Liver (tissue), 3 donors: ENCODE measurements around the gene HCFC1.

ENCODE experiments used
- ATF3 ChIP-seq: IDR thresholded peaks from 2 replicates; pipeline ENCODE4 v1.6.1; 2016; ENCODE audit warnings: antibody characterized with exemption
- CTCF ChIP-seq: fragments of 150-350 bp; IDR thresholded peaks from 2 replicates; pipeline ENCODE4 v1.5.1; 2017; ENCODE audit warnings: improper control_type of control experiment, low read depth, low read length; ENCODE audit not compliant: missing input control
- EGR1 ChIP-seq, 2 donors: IDR thresholded peaks; 2 replicates each; pipeline ENCODE4 v1.6.1; 2016 to 2018; ENCODE audit warnings: antibody characterized with exemption in 2 of 2, low read depth in 2 of 2
- FOXA1 ChIP-seq: IDR thresholded peaks from 2 replicates; pipeline ENCODE4 v1.6.1; 2016; ENCODE audit warnings: antibody characterized with exemption
- GABPA ChIP-seq, 2 donors: IDR thresholded peaks in 1 of 2; conservative IDR thresholded peaks in 1 of 2; 2 replicates each; pipeline ENCODE4 v1.6.1; 2016; ENCODE audit warnings: antibody characterized with exemption in 2 of 2, mild to moderate bottlenecking in 1 of 2, moderate library complexity in 1 of 2
- JUND ChIP-seq, 2 donors: IDR thresholded peaks; 2 replicates each; pipeline ENCODE4 v1.6.1; 2016; ENCODE audit warnings: antibody characterized with exemption in 2 of 2
- MAX ChIP-seq: IDR thresholded peaks from 2 replicates; pipeline ENCODE4 v1.6.1; 2016; ENCODE audit warnings: antibody characterized with exemption
- RAD21 ChIP-seq, 2 donors: IDR thresholded peaks; 2 replicates each; pipeline ENCODE4 v1.6.1; 2016; ENCODE audit warnings: antibody characterized with exemption in 2 of 2, mild to moderate bottlenecking in 2 of 2
- REST ChIP-seq: IDR thresholded peaks from 2 replicates; pipeline ENCODE4 v1.6.1; 2016; ENCODE audit warnings: antibody characterized with exemption, mild to moderate bottlenecking
- RXRA ChIP-seq, 2 donors: IDR thresholded peaks; 2 replicates each; pipeline ENCODE4 v1.6.1; 2017 to 2018; ENCODE audit warnings: antibody characterized with exemption in 2 of 2, mild to moderate bottlenecking in 1 of 2
- SP1 ChIP-seq: IDR thresholded peaks from 2 replicates; pipeline ENCODE4 v1.6.1; 2018; ENCODE audit warnings: antibody characterized with exemption, mild to moderate bottlenecking
- TAF1 ChIP-seq: conservative IDR thresholded peaks from 2 replicates; pipeline ENCODE4 v1.6.1; 2016; ENCODE audit warnings: antibody characterized with exemption, mild to moderate bottlenecking
- YY1 ChIP-seq: IDR thresholded peaks from 2 replicates; pipeline ENCODE4 v1.6.1; 2016; ENCODE audit warnings: antibody characterized with exemption, mild to moderate bottlenecking
- ZBTB33 ChIP-seq: IDR thresholded peaks from 2 replicates; pipeline ENCODE4 v1.6.1; 2016; ENCODE audit warnings: antibody characterized with exemption
- donor health status: healthy.
- donor health status: healthy.

- TF ChIP-seq EGR1 (IDR thresholded peaks at IDR 0.05; ENCODE audit: low read depth in 2 of 2) = no peak
- TF ChIP-seq ATF3 = no peak
- no peak for TF ChIP-seq CTCF
- TF ChIP-seq FOXA1 = no peak
- TF ChIP-seq RXRA (IDR thresholded peaks at IDR 0.05) = no peak
- TF ChIP-seq REST = no peak
- TF ChIP-seq YY1 = no peak
- no peak for TF ChIP-seq TAF1
- TF ChIP-seq RAD21 (IDR thresholded peaks at IDR 0.05) = no peak
- no peak for TF ChIP-seq SP1
- TF ChIP-seq GABPA (IDR thresholded peaks at IDR 0.05 in 1 of 2, conservative IDR thresholded peaks at IDR 0.05 in 1 of 2) = no peak
- no peak for TF ChIP-seq MAX
- no peak for TF ChIP-seq ZBTB33
- TF ChIP-seq JUND (IDR thresholded peaks at IDR 0.05) = no peak
These were observed 49.8 kb downstream of the HCFC1 start for GRCh38 chrX:153921511-153922446.
